Measurements from ENCODE around the gene CARMIL3. TPM values are rescaled to one million over a fixed set of nuclear protein-coding genes. Genes with fewer than 3 reads are reported as not detected.
A peak's percentile ranks its signal among the peaks of the same experiment; 100 is the strongest.

CARMIL3 gene
- total RNA-seq, 1 donor from 2014 or later = 0.06 TPM

GRCh38 chr14:24113379-24113800 is 61.6 kb downstream of the CARMIL3 start:
- no peak for DNase-seq (ENCODE audit: extremely low read depth, low read depth, low spot score)

- peak; percentile 47 for DNase-seq (ENCODE audit: extremely low read depth, low read depth, low spot score)
These were observed 62.2 kb downstream of the CARMIL3 start for GRCh38 chr14:24113801-24114531.

GRCh38 chr14:24114532-24115421 is 63.0 kb downstream of the CARMIL3 start, which contains the start of the genes DCAF11 and NRL:
TSS of gene DCAF11 (plus strand) at chr14:24114777. CDS start at chr14:24115595, 818 bp downstream.
TSS of gene NRL (minus strand) at chr14:24114949. CDS start at chr14:24082848, 32,101 bp downstream.
- peak; percentile 96 for DNase-seq (ENCODE audit: extremely low read depth, low read depth, low spot score)

- no peak for DNase-seq (ENCODE audit: extremely low read depth, low read depth, low spot score)
These were observed 63.8 kb downstream of the CARMIL3 start for GRCh38 chr14:24115422-24116127.

- no peak for DNase-seq (ENCODE audit: extremely low read depth, low read depth, low spot score)
These were observed 64.5 kb downstream of the CARMIL3 start for GRCh38 chr14:24116128-24116814.

GRCh38 chr14:24117179-24117578 is 65.4 kb downstream of the CARMIL3 start:
- no peak for DNase-seq (ENCODE audit: extremely low read depth, low read depth, low spot score)

Other genes starting within 250 kb of the CARMIL3 start
- gene DHRS4, start 98.2 kb upstream of the CARMIL3 start, total RNA-seq = 24.2 and 46.5 TPM in 2 replicates
- gene DHRS4L2, start 63.1 kb upstream of the CARMIL3 start, total RNA-seq = 8.5 and 8.7 TPM in 2 replicates
- not detected in 2 replicates for gene CPNE6, start 19.6 kb downstream of the CARMIL3 start, total RNA-seq
- gene PCK2, start 42.3 kb downstream of the CARMIL3 start, total RNA-seq = 6.4 and 11.4 TPM in 2 replicates
- gene DCAF11, start 62.8 kb downstream of the CARMIL3 start, total RNA-seq = 36.4 and 57.0 TPM in 2 replicates
- 0.70 and 4.9 TPM in 2 replicates for gene NRL, start 62.9 kb downstream of the CARMIL3 start, total RNA-seq
- 0.29 TPM in 1 of 2 replicates, not detected in the other for gene FITM1, start 78.7 kb downstream of the CARMIL3 start, total RNA-seq
- gene PSME1, start 84.2 kb downstream of the CARMIL3 start, total RNA-seq = 235 and 321 TPM in 2 replicates
- 12.3 and 16.9 TPM in 2 replicates for gene EMC9, start 89.6 kb downstream of the CARMIL3 start, total RNA-seq
- gene PSME2, start 94.6 kb downstream of the CARMIL3 start, total RNA-seq = 101 and 165 TPM in 2 replicates
- 42.1 and 77.5 TPM in 2 replicates for gene RNF31, start 95.5 kb downstream of the CARMIL3 start, total RNA-seq
- gene IRF9, start 109.3 kb downstream of the CARMIL3 start, total RNA-seq = 45.4 and 73.1 TPM in 2 replicates
- gene REC8, start 120.1 kb downstream of the CARMIL3 start, total RNA-seq = 46.3 and 55.0 TPM in 2 replicates
- 41.5 and 52.4 TPM in 2 replicates for gene IPO4, start 136.8 kb downstream of the CARMIL3 start, total RNA-seq
- gene TM9SF1, start 143.4 kb downstream of the CARMIL3 start, total RNA-seq = 77.2 and 94.9 TPM in 2 replicates
- gene TSSK4, start 153.7 kb downstream of the CARMIL3 start, total RNA-seq = not detected in 2 replicates
- 32.0 and 52.3 TPM in 2 replicates for gene CHMP4A, start 161.5 kb downstream of the CARMIL3 start, total RNA-seq
- gene MDP1, start 164.1 kb downstream of the CARMIL3 start, total RNA-seq = 10.2 and 11.2 TPM in 2 replicates
- gene NEDD8, start 180.4 kb downstream of the CARMIL3 start, total RNA-seq = 226 and 248 TPM in 2 replicates
- gene GMPR2, start 180.9 kb downstream of the CARMIL3 start, total RNA-seq = 51.6 and 94.0 TPM in 2 replicates
- 40.6 and 42.4 TPM in 2 replicates for gene TINF2, start 190.6 kb downstream of the CARMIL3 start, total RNA-seq
- gene TGM1, start 211.2 kb downstream of the CARMIL3 start, total RNA-seq = 0.64 and 2.5 TPM in 2 replicates
- gene RABGGTA, start 219.6 kb downstream of the CARMIL3 start, total RNA-seq = 28.7 and 42.6 TPM in 2 replicates
- 18.0 and 36.1 TPM in 2 replicates for gene DHRS1, start 247.8 kb downstream of the CARMIL3 start, total RNA-seq
- 19.3 and 25.6 TPM in 2 replicates for gene NOP9, start 247.8 kb downstream of the CARMIL3 start, total RNA-seq

All from glomerular endothelial cell (primary cell).